GM18858 (cell line): Measurements from ENCODE around the gene ABCF2.
A peak's percentile ranks its signal among the peaks of the same experiment; 100 is the strongest.

Source experiments
- ATAC-seq: cut with Tn5 transposase; IDR thresholded peaks from one replicate; pipeline ENCODE4 v1.9.1; 2021; ENCODE audit not compliant: unreplicated experiment

The ABCF2 gene

GRCh38 chr7:151175047-151175792 is 51.8 kb downstream of the ABCF2 start:
- no peak for ATAC-seq

GRCh38 chr7:151174246-151175046 is 52.6 kb downstream of the ABCF2 start:
- ATAC-seq, result no peak

GRCh38 chr7:151173386-151174245 is 53.4 kb downstream of the ABCF2 start:
- no peak for ATAC-seq

- ATAC-seq, result peak; percentile 59
These were observed 54.5 kb downstream of the ABCF2 start for GRCh38 chr7:151172273-151173141.

- ATAC-seq, result no peak
These were observed 58.2 kb downstream of the ABCF2 start for GRCh38 chr7:151168787-151169162.

GRCh38 chr7:151168003-151168786 is 58.8 kb downstream of the ABCF2 start:
- no peak for ATAC-seq

GRCh38 chr7:151167197-151167961 is 59.6 kb downstream of the ABCF2 start, which contains the start of gene GBX1:
Gene GBX1, minus strand, starts transcription at chr7:151167694. Its CDS starts 146 bp downstream, at chr7:151167548.
- no peak for ATAC-seq

- ATAC-seq, result no peak
These were observed 60.3 kb downstream of the ABCF2 start for GRCh38 chr7:151166629-151167196.
